Loucy (cell line): ENCODE results near the gene NID1.

Experiments
- EZH2phosphoT487 ChIP-seq: fragments of 200-600 bp; IDR thresholded peaks from 2 replicates; pipeline ENCODE4 v1.6.1; 2018; ENCODE audit warnings: antibody characterized with exemption, mild to moderate bottlenecking, moderate library complexity, borderline replicate concordance
- TF ChIP-seq, protein P1 (sequence below): fragments of 200-600 bp; sonication (generic); conservative IDR thresholded peaks from 2 replicates; pipeline ENCODE4 v1.5.1; 2014; ENCODE audit warnings: mild to moderate bottlenecking, antibody characterized with exemption, low read length

DNA sequence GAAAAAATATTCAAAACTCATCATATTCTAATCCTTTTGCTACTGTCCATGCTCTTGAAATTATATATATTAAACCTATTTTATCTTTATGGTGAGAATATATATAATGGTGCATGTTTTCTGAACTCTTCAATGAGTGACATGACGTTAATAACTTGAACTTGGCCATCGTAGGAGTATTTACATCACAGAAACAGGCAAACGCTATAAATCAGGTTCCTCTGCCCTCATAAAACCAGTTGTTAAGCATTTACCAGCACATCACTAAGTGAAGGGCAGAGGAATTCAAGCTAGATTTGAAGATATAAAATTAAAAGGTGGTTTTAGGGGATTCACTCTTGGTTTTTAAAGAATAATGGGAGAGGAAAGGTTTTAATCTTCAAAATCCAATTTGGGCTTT is 20.5 kb downstream of the NID1 start:
- TF ChIP-seq, protein P1, sequence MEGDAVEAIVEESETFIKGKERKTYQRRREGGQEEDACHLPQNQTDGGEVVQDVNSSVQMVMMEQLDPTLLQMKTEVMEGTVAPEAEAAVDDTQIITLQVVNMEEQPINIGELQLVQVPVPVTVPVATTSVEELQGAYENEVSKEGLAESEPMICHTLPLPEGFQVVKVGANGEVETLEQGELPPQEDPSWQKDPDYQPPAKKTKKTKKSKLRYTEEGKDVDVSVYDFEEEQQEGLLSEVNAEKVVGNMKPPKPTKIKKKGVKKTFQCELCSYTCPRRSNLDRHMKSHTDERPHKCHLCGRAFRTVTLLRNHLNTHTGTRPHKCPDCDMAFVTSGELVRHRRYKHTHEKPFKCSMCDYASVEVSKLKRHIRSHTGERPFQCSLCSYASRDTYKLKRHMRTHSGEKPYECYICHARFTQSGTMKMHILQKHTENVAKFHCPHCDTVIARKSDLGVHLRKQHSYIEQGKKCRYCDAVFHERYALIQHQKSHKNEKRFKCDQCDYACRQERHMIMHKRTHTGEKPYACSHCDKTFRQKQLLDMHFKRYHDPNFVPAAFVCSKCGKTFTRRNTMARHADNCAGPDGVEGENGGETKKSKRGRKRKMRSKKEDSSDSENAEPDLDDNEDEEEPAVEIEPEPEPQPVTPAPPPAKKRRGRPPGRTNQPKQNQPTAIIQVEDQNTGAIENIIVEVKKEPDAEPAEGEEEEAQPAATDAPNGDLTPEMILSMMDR, result no peak
- TF ChIP-seq EZH2phosphoT487, result no peak
